GM19324 (cell line): ENCODE data around the gene MGAT2.
"Not testable (repeated sequence)": the region's sequence is repeated elsewhere in the genome, so short reads cannot be mapped to it uniquely, and the experiment has no call there.

Experiments used
- ATAC-seq: cut with Tn5 transposase; IDR thresholded peaks from one replicate; pipeline ENCODE4 v1.9.1; 2021; ENCODE audit warnings: mild to moderate bottlenecking, moderate library complexity; ENCODE audit not compliant: unreplicated experiment, low FRiP score

Gene MGAT2

DNA sequence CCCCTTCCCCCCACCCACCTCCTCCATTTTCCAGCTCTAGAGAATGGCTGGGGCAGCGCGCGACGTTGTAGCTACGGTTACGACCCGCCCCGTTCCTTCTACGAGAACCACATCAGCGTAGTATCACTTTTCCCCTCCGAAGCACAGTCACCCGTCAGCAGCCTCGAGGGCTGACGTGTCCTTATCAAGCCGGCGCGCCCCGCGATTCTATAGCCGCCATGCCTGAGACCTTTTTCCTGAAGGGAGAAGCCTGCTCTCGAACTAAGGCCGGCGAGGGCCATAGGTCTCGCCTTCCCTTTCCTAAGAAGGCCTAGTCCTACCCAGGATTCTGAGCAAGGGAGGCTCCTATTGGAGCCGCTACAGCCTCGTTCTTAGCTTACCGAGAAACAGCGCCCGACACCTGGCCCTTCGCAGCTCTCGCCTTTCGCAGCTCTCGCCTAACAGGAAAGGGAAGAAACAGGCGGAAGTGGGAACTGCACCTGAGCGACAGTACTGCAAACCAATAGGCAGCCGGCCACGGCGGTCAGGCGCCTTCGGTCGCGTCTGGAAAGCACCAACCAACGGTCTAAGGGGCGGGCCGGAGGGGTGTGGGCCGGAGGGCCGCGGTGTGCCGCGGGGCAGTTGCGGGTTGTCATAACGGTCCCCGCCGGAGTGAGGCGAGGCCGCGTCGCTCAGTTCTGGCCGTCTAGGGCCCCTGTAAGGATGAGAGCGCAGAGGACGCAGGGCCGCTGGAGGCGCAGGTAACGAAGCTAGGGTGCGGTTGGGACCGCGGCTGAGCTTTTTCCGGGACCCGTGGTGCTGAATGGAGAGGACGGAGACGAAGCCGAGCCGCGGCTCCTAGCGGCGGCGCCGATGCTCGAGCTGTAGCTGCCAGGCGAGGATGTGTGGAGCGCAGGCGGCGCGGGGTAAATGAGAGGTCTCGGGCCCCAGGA is at the start of gene MGAT2, which contains the start of gene RPL36AL:
TSS of gene MGAT2 (plus strand) at position 618 of the 932 bp plus-strand sequence. CDS start 470 bp downstream, outside the sequence.
TSS of gene RPL36AL (minus strand) at position 445 of the 932 bp plus-strand sequence. CDS start 1,522 bp downstream, outside the sequence.
- peak; percentile 94 for ATAC-seq

DNA sequence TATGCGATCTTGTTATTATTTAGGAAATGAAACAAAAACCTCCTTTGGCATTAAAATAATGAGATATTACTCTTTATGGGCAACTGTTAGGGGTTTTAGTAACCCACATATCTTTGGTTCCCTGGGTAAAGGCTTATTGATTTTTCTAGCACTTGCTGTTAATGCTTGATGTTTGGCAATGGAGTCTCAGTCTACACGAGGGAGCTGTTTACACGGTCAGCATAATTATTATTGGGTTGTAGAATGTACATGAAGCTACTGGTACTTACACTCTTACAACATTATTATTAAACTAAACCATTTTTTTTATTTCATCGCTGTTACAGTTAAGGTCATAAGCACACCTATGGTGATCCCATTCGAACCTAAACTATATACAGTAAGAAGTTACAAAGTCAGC is 46.6 kb upstream of the MGAT2 start:
- no peak for ATAC-seq

DNA sequence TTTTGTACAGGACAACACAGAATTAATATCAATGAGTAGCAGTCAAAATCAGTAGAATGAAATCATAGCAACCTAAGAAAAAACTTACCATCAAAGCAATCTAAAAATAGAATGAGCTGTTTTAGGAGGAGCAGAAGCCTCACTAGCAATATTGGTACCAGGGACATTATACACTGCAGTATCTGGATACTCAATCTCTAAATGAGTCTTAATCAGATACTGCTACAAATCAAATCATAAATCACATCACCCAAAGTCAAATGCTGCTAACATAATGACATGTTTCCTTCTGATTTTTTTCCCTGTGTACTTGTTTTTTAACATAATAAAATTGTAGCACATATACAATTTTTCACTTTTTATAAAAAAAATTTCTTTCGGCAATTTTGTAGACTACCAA is 42.5 kb upstream of the MGAT2 start:
- no peak for ATAC-seq

DNA sequence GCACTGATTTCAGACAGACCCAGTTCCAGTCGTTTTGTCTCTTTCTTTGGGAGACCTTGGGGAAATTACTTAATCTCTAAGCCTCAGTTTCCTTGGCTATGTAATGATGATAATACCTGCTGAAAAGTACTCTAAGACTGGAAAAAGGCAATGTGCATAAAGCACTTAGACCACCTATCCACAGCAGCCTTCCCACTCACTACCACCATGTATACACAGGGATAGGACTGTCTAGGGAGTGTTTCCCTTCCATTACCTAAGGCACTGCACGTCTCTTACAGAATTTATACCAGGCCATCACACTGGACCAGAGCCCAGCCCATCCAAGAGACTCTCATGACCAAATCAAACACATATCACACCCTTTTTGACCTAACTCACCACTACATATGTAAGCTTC is 40.8 kb upstream of the MGAT2 start:
- no peak for ATAC-seq

DNA sequence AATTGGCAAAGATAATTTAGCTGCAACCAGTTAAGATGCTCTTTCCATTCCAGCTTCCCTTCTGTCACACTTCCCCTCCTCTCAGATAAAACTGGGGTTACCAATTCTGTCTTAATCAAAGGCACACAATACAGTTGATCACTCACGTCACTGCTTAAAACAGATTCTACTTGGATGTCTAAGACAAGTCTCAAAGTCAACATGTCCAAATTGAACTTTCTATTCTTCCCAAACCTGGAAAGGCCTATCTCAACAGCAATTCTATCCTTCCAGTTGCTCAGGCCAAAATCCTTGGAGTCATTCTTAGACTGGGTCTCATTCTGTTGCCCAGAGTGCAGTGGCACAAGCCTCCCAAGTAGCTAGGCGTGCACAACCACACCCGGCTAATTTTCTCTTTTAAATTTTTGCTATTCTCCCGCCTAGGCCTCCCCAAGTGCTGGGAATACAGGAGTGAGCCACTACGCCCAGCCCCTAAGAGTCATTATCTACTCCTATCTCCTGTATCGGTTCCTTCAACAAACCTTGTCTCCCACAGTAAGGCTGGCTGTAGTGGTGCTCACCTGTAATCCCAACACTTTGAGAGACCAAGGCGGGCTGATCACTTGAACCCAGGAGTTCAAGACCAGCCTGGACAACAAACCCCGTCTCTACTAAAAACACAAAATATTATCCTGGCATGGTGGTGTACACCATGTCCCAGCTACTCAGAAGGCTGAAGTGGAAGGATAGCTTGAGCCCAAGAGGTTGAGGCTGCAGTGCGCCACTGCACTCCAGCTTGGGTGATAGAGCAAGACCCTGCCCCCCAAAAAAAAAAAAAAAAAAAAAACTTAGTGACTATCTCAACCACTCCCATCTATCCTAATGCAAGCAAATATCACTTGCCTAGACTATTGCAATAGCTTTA is 39.1 kb upstream of the MGAT2 start:
- no peak for ATAC-seq

DNA sequence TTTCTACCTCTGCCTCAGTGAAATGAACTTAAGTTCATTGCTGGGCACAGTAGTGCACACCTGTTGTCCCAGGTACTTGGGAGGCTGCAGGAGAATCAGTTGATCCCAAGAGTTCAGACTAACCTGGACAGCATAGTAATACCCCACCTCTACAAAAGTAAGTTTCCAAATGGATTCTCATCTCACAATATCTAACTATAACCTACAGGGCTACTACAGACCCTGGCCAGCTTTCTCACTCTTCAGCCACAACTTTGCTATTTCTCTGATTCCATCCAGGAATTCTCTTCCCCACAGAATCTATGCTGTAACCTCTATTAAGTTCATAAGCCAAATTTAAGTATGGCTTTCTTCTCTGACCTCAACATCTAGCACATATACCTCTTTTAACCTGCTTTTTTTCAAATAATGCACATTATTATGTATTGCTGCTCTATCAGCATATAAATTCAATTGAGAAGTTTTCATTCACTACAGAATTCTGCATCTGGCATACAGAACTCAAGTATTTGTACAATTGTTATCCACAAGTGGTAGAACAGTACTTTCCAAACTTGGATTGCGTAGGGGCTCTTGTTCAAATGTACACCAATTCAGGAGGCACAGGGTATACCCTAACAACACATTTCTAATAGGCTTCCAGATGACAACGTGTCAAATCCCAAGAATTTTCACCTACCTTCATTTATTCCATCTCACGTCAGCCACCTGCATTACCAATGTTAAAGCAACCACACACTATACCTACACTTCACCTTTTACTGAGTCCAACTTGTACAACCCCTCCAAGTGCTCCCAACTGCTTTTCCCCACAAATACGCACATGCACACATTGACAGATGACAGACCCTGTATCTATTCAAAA is 38.3 kb upstream of the MGAT2 start:
- no peak for ATAC-seq

DNA sequence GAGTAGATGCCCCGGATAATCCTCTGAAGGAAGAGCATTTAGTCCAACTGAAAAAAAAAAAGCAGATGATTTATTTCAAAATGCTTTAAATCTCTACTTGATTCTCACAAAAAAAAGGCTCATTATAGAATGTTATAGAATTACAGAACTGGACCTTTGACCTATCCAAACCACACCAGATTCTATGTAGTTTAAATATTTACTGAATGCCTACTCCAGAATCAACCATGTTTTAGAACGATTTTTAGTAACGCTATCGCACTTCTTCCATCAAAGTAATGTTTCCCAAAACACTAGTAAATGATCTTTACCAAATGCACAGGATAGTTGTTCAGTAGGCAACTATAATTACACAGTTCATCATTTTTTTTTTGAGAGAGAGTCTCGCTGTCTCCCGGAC is 37.0 kb upstream of the MGAT2 start:
- no peak for ATAC-seq

DNA sequence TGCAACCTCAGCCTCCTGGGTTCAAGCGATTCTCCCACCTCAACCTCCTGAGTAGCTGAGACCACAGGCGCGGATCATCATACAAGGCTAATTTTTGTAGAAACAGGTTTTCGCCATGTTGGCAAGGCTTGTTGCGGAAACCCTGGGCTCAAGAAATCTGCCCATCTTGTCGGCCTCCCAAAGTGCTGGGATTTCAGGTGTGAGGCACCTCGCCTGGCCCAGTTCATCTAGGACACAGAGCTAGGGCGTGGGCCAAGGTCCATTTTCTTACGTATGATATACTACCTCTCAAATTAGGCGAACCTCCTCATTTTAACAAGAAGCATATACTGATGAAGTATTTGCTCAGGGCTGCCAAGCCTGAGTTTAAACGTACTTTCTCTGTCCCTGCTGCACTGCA is 36.5 kb upstream of the MGAT2 start:
- ATAC-seq: no peak

DNA sequence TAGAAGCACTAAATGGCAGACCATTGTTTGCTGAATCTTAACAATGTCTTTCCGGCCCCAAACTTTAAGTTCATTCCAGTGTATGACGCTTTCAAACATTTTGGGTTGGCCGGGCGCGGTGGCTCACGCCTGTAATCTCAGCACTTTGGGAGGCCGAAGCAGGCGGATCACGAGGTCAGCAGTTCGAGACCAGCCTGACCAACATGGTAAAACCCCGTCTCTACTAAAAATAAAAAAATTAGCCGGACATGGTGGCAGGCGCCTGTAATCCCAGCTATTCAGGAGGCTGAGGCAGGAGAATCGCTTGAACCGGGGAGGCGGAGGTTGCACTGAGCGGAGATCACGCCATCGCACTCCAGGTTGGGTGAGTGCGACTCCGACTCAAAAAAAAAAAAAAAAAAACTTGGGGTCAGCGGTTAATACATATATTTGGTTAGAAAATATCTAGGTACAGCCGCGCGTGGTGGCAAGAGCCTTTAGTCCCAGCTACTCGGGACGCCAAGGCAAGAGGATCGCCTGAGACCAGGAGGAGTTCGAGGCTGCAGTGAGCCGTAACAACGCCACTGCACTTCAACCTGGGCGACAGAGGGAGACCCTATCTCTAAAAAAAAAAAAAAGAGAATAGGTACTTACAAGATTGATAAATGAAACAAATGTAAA is 35.5 kb upstream of the MGAT2 start:
- not testable (repeated sequence) for ATAC-seq

DNA sequence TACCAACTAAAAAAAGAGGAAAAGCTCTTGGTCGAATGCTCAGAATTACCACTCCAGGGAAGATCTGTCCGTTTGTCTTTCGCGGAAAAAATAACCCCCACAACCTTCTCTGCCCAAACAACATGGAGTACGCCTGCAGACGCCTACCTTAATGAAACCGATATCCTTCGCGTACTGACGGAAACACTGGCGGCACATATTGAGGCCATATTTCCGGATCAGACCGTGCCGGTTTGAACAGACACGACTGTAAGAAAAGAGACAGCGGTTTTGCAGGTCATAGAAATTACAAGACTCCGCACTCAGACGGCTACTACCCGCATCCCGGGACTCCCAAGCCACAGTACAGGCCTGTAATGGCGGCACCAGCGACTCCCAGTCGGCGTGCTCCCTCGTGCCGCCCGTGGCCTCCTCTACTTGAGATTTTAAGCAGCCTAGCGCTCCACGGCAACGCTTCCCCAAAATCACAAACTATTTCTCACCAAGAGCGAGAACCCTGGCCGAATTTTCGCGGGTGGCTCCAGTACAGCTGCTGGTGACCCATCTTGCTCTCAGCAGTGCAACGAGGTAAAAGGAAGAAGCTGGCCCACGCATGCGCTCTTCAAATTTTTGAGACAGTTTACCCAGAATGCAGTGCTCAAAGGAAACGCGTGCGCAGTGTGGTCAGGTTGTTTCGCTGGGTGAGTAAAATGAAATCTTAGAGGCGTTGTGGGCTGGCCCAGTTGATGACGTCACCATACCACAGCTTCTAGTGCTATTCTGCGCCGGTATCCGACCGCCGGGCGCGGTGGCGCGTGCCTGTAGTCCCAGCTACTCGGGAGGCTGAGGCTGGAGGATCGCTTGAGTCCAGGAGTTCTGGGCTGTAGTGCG is 34.6 kb upstream of the MGAT2 start, which contains the start of gene RPS29:
TSS of gene RPS29 (minus strand) at position 578 of the 870 bp plus-strand sequence. CDS start at position 544, 34 bp downstream.
- peak; percentile 94 for ATAC-seq

DNA sequence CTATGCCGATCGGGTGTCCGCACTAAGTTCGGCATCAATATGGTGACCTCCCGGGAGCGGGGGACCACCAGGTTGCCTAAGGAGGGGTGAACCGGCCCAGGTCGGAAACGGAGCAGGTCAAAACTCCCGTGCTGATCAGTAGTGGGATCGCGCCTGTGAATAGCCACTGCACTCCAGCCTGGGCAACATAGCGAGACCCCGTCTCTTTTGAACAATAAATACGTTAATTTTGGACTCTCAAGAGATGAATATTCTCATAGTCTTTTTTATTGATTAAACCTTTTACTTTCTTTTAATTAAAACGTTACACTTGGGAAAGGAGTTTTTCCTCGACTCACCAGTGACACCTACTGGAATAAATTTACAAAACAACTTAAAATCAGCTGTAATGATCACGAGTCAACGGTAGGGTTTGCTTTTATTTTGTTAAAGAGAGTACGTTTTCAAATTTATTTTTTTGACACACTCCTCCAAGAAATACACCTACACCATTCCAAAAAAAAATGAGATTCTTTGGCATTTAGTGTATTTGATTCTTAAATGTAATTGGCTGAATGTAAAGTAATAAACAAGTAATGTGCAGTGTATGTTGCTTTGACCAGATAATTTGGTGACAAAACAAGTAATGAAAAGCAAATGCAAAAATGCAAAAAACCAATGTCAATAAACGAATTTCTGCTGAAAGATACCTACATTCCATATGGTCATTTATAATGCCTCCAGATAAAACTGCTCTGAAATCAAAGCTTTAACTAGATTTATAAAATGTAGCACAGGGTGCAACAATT is 33.7 kb upstream of the MGAT2 start:
- ATAC-seq: peak; percentile 29

DNA sequence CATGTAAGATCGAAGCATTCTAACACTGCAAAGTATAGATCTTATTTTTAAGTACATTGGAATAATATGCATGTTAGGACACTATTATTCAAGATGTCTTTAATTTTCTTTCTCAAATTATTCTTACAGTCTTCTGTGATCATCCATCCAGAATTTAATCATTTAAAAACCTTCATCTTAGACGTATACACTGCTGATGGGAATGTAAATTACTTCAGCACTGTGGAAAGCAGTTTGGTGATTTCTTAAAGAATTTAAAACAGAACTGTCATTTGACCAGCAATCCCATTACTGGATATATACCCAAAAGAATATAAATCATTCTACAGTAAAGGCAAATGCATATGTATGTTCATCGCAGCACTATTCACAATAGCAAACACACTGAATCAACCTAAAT is 31.2 kb upstream of the MGAT2 start:
- ATAC-seq: no peak

DNA sequence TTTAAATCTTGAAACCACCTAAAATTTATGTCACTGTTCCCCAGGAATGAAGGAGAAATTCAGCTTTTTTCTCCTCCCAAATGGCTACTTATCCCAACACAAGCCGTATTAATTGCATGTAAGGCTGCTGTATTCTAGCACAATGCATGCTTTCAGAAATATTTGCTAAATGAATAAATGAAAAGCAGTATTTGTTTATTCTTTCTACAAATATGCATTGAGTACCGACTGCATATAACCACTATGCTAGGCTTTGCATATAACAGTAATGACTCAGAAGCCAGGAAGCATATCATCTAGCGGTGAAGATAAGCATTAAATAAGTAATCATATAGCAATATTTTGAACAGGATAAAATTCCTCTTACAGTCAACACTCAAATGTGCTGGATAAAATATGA is 27.6 kb upstream of the MGAT2 start:
- no peak for ATAC-seq

DNA sequence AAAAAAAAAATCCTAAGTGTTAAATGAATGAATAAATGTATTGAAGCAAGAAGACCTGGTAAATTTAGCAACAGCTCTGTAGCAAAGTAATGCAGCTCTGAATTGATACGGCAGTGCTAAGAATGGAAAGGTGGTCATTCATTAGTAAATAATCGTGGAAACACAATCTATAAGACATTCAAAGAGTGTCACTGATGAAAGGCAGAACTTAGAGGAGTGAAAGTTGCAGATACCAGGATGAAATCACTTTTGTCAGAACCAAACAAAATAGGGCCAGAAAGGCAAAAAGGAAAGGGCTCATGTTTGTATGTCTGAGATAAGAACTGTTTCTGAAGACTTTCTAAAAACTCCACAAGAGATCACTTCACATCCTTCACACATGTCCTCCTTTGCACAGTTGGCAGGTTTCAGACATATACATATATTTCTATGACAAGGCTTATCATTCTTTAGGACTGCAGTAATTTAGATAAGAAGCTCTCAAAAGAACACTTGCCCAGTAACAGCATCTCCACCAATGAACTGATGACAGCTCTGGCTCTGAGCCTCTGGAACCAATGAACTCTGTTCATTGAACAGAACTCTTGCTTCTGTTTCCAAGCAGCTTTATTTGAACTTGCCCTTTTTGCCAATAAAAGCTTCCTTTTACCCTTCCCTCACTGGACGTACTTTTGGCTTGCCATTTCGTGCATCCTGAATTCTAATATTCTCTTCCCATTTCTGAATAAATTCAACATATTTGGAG is 26.1 kb upstream of the MGAT2 start:
- ATAC-seq: no peak

DNA sequence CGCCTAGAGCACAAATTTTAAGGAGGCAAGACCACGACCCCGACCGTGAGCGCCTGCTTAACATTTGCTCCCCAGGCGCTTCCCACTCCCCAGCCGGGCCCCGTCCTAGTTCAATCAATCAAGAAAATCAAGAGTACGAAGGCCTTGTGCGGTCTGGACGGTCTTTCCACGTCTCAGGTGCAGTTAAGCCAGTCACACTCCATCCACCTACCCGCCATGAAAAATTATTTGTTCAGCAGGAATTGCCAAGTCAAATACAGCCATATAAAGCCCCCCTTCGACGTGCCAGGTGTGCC is 22.5 kb upstream of the MGAT2 start:
- peak; percentile 1 for ATAC-seq

DNA sequence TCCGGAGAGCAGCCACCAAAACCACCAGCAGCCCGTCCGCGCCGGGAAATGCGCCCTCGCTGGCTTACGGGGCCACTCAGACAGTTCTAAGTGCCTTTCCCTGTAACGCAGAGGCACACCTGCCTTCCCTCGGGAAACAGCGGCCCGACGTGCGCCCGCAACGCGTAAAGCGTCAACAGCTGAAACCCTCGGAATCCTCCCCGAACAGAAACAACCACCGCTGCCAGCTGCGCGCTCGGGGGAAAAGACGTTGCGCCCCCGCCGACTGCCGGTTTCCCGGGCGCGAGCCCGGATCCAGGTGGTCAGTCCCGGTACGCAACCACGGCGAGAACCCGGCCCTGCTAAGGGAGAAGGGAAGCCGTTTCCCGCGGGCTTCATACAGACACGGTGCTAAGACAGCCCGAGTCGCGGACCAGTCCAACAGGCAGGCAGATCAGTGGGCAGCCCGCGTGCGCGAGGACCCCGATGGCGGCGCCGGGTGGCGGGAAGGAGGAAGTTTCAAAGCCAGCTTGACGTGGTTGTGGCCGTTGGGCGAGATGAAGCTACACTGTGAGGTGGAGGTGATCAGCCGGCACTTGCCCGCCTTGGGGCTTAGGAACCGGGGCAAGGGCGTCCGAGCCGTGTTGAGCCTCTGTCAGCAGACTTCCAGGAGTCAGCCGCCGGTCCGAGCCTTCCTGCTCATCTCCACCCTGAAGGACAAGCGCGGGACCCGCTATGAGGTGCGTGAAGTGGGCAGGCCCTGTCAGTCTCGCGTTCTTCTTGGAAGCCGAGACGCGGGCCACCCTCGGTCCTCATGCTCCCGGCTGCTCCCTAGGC is 21.9 kb upstream of the MGAT2 start, which contains the start of gene LRR1:
TSS of gene LRR1 (plus strand) at position 456 of the 816 bp plus-strand sequence. CDS start at position 537, 81 bp downstream.
- peak; percentile 69 for ATAC-seq
